Keratinocyte (primary cell): Measurements from ENCODE around the gene SIPA1. TPM values are rescaled to one million over a fixed set of nuclear protein-coding genes. Genes with fewer than 3 reads are reported as not detected.

Source experiments
- DNase-seq: peaks from one replicate; pipeline ENCODE4 v3.0.0-alpha.2; 2011; ENCODE audit warnings: low read depth, missing footprints, low spot score
- FAIRE-seq: peaks from 2 replicates; lab custom pipeline; 2011; peaks lifted over from hg19 to GRCh38; lab: Jason Lieb, UNC
- H2AFZ ChIP-seq: 2 replicates; pipeline ENCODE4 v1.6.0; 2012; ENCODE audit warnings: low read length, control low read depth, inconsistent platforms; ENCODE audit not compliant: control insufficient read depth
- H3K27ac ChIP-seq: 2 replicates; pipeline ENCODE4 v1.5.1; 2011; ENCODE audit warnings: low read length; ENCODE audit not compliant: control insufficient read depth, insufficient read depth
- H3K27me3 ChIP-seq: 3 replicates; pipeline ENCODE4 v1.6.0; 2011; ENCODE audit warnings: low read length; ENCODE audit not compliant: control insufficient read depth, insufficient read depth; ENCODE audit errors: extremely low read depth
- H3K36me3 ChIP-seq, 2 experiments: 2 replicates in 1 of 2; 3 replicates in 1 of 2; pipeline ENCODE4 v1.5.1; 2011; ENCODE audit warnings: low read length in 2 of 2, mild to moderate bottlenecking in 1 of 2; ENCODE audit not compliant: control insufficient read depth in 2 of 2, insufficient read depth in 2 of 2; ENCODE audit errors: extremely low read depth in 1 of 2
- H3K4me1 ChIP-seq: 3 replicates; pipeline ENCODE4 v1.5.1; 2011; ENCODE audit warnings: low read length; ENCODE audit not compliant: control insufficient read depth, insufficient read depth; ENCODE audit errors: extremely low read depth
- H3K4me2 ChIP-seq: 3 replicates; pipeline ENCODE4 v1.6.0; 2011; ENCODE audit warnings: low read depth, low read length; ENCODE audit not compliant: control insufficient read depth, insufficient read depth; ENCODE audit errors: extremely low read depth
- H3K4me3 ChIP-seq, 3 experiments: fragments of 200-600 bp in 1 of 3; sonication (generic) in 1 of 3; 2 replicates in 2 of 3; 3 replicates in 1 of 3; pipeline ENCODE4 v1.5.1; 2011 to 2016; ENCODE audit warnings: low read length in 3 of 3, mild to moderate bottlenecking in 3 of 3, control low read depth in 2 of 3, inconsistent platforms in 1 of 3, low read depth in 1 of 3, mixed read lengths in 1 of 3, mixed run types in 1 of 3, moderate library complexity in 1 of 3; ENCODE audit not compliant: control insufficient read depth in 2 of 3, insufficient read depth in 2 of 3; ENCODE audit errors: extremely low read depth in 1 of 3
- H3K79me2 ChIP-seq: 2 replicates; pipeline ENCODE4 v1.6.0; 2012; ENCODE audit warnings: low read length; ENCODE audit not compliant: control insufficient read depth, insufficient read depth
- H3K9ac ChIP-seq: 3 replicates; pipeline ENCODE4 v1.6.0; 2011; ENCODE audit warnings: low read length; ENCODE audit not compliant: control insufficient read depth, insufficient read depth; ENCODE audit errors: extremely low read depth
- H3K9me1 ChIP-seq: 3 replicates; pipeline ENCODE4 v1.6.0; 2011; ENCODE audit warnings: low read length; ENCODE audit not compliant: control insufficient read depth, insufficient read depth; ENCODE audit errors: extremely low read depth
- H3K9me3 ChIP-seq: 2 replicates; pipeline ENCODE4 v1.5.1; 2012; ENCODE audit warnings: low read depth, low read length; ENCODE audit not compliant: control insufficient read depth
- H4K20me1 ChIP-seq: 3 replicates; pipeline ENCODE4 v1.6.0; 2011; ENCODE audit warnings: low read length; ENCODE audit not compliant: control insufficient read depth, insufficient read depth; ENCODE audit errors: extremely low read depth
- CTCF ChIP-seq, 3 experiments: IDR thresholded peaks in 1 of 3; conservative IDR thresholded peaks in 1 of 3; optimal IDR thresholded peaks in 1 of 3; 2 replicates in 2 of 3; 3 replicates in 1 of 3; pipeline versions ENCODE3 to v1.5.1; 2011; ENCODE audit warnings: low read length in 3 of 3, mild to moderate bottlenecking in 3 of 3, moderate library complexity in 2 of 3, control low read depth in 1 of 3, inconsistent platforms in 1 of 3; ENCODE audit not compliant: insufficient read depth in 2 of 3; ENCODE audit errors: extremely low read depth in 1 of 3
- EZH2 ChIP-seq: IDR thresholded peaks from one replicate; pipeline ENCODE4 v1.6.1; 2012; ENCODE audit warnings: inconsistent platforms, mild to moderate bottlenecking, low read length, moderate library complexity
- dilution Hi-C: fragments of 300-500 bp; cut with MboI; formaldehyde crosslinking; loops from one replicate; pipeline ENCODE4 v1.7.0; 2020; ENCODE audit warnings: low sequenced_read_pairs; ENCODE audit not compliant: extremely low pct_ligation_motif_present
- polyA plus RNA-seq, 5 experiments: library from polyadenylated mRNA; depleted of rRNA in 3 of 5; stranded (reverse) in 3 of 5; stranded (forward) in 1 of 5; unstranded in 1 of 5; fragments of >200 nt; gene quantifications; 1 replicate in 1 of 5; 2 replicates in 3 of 5; 3 replicates in 1 of 5; pipeline versions ENCODE4 v1.2.1 to v1.2.3, GENCODE V29; 2011 to 2012; ENCODE audit warnings: missing spikeins in 2 of 5, low read depth in 1 of 5, low replicate concordance in 1 of 5

SIPA1 gene
- polyA plus RNA-seq, 1 donor (not counting 4 experiments of a cell fraction or from before 2014, with no cell fraction given): 4.5 TPM

- Histone ChIP-seq H3K27me3 (no peaks in the 10 kb centered on the region), H3K79me2 (no peaks in the 10 kb centered on the region), H3K27ac (no peak overlapping the region), H3K9ac (no peak overlapping the region), H3K4me3 (no peak overlapping the region), H3K9me3 (no peaks in the 10 kb centered on the region), H4K20me1 (peaks cover 6% of the 10 kb centered on the region), H2AFZ (no peak overlapping the region), H3K4me1 (peaks cover 5% of the 10 kb centered on the region), H3K4me2 (peak overlapping the region; percentile 6), H3K9me1 (peaks cover 2% of the 10 kb centered on the region), H3K36me3 (no peaks in the 10 kb centered on the region)
- dilution Hi-C loops: no loop called here
- FAIRE-seq (no peak), DNase-seq (no peak)
- no peak for TF ChIP-seq CTCF (optimal IDR thresholded peaks at IDR 0.05 in 1 of 3, IDR thresholded peaks at IDR 0.05 in 1 of 3, conservative IDR thresholded peaks at IDR 0.05 in 1 of 3; ENCODE audit: extremely low read depth in 1 of 3, insufficient read depth in 2 of 3, low read length in 3 of 3)
- no peak for TF ChIP-seq EZH2
Observed at GRCh38 chr11:65643971-65644370, 6.1 kb downstream of the SIPA1 start.

GRCh38 chr11:65644837-65645236 is 6.9 kb downstream of the SIPA1 start:
- H3K27ac ChIP-seq: no peak overlapping the region
- TF ChIP-seq EZH2: no peak
- TF ChIP-seq CTCF (optimal IDR thresholded peaks at IDR 0.05 in 1 of 3, IDR thresholded peaks at IDR 0.05 in 1 of 3, conservative IDR thresholded peaks at IDR 0.05 in 1 of 3; ENCODE audit: extremely low read depth in 1 of 3, insufficient read depth in 2 of 3, low read length in 3 of 3): no peak
- FAIRE-seq (no peak), DNase-seq (no peak)
- H3K9ac ChIP-seq: no peak overlapping the region
- no peaks in the 10 kb centered on the region for H3K79me2 ChIP-seq
- no peaks in the 10 kb centered on the region for H3K27me3 ChIP-seq
- no peaks in the 10 kb centered on the region for H3K9me3 ChIP-seq
- H3K4me2 ChIP-seq: no peak overlapping the region
- dilution Hi-C loops: no loop called here
- peaks cover 2% of the 10 kb centered on the region for H3K9me1 ChIP-seq
- H3K4me1 ChIP-seq: peaks cover 5% of the 10 kb centered on the region
- no peak overlapping the region for H3K4me3 ChIP-seq
- peaks cover 0 to 3% of the 10 kb centered on the region in 2 experiments for H3K36me3 ChIP-seq
- peaks cover 6% of the 10 kb centered on the region for H4K20me1 ChIP-seq
- no peak overlapping the region for H2AFZ ChIP-seq
